Caki2 (cell line): ENCODE results near the gene MAP2K1. TPM values are rescaled to one million over a fixed set of nuclear protein-coding genes. Genes with fewer than 3 reads are reported as not detected.
"Not testable (repeated sequence)": the region's sequence is repeated elsewhere in the genome, so short reads cannot be mapped to it uniquely, and the experiment has no call there.

ENCODE experiments used
- DNase-seq: peaks from one replicate; pipeline ENCODE4 v3.0.0-alpha.2; 2015; ENCODE audit warnings: low read depth
- in situ Hi-C: cut with HindIII; loops from 2 replicates; pipeline ENCODE4 v1.10.0; 2016; ENCODE audit warnings: low sequenced_read_pairs, low pct_unique_long_range_greater_than_20kb, mixed read lengths
- total RNA-seq: library from RNA; depleted of rRNA; stranded (reverse); fragments of >200 nt; shearing (Covaris generic); gene quantifications from 2 replicates; pipeline ENCODE4 v1.2.3, GENCODE V29; 2014; ENCODE audit warnings: low replicate concordance

MAP2K1 gene
- total RNA-seq, 1 experiment from 2014 or later: 10.0 TPM

GRCh38 chr15:66486887-66487286 lies 100.2 kb downstream of the MAP2K1 start:
- DNase-seq: no peak
- in situ Hi-C loops: no loop called here

- in situ Hi-C loops: no loop called here
These were observed 101.8 kb downstream of the MAP2K1 start for GRCh38 chr15:66488525-66488924.

GRCh38 chr15:66489179-66489791 lies 102.6 kb downstream of the MAP2K1 start:
- in situ Hi-C loops: no loop called here
- DNase-seq: no peak

More at GRCh38 chr15:66488525-66488924, 101.8 kb downstream of the MAP2K1 start:
- no peak for DNase-seq

- in situ Hi-C loops: no loop called here
- DNase-seq: no peak
These were observed 105.1 kb downstream of the MAP2K1 start for GRCh38 chr15:66491846-66492245.

- no peak for DNase-seq
- in situ Hi-C loops: no loop called here
These were observed 107.5 kb downstream of the MAP2K1 start for GRCh38 chr15:66494262-66494661.

- in situ Hi-C loops: no loop called here
- no peak for DNase-seq
These were observed 110.3 kb downstream of the MAP2K1 start for GRCh38 chr15:66496951-66497501.

GRCh38 chr15:66497502-66498455 lies 111.1 kb downstream of the MAP2K1 start, which contains the start of gene SNAPC5:
SNAPC5 (minus strand) TSS chr15:66497762; CDS start chr15:66497731, 31 bp downstream.
- DNase-seq: peak; percentile 94
- in situ Hi-C loops: no loop called here

GRCh38 chr15:66498501-66499386 lies 112.0 kb downstream of the MAP2K1 start:
- peak; percentile 26 for DNase-seq
- in situ Hi-C loops: no loop called here

GRCh38 chr15:66500346-66500745 lies 113.6 kb downstream of the MAP2K1 start:
- in situ Hi-C loops, DNase-seq: not testable (repeated sequence)

- in situ Hi-C loops: no loop called here
- no peak for DNase-seq
These were observed 115.8 kb downstream of the MAP2K1 start for GRCh38 chr15:66502491-66502890.

GRCh38 chr15:66503041-66503648 lies 116.4 kb downstream of the MAP2K1 start:
- DNase-seq, in situ Hi-C loops: not testable (repeated sequence)

GRCh38 chr15:66503780-66504562 lies 117.3 kb downstream of the MAP2K1 start:
- DNase-seq: no peak
- in situ Hi-C loops: no loop called here

- in situ Hi-C loops: no loop called here
- peak; percentile 89 for DNase-seq
These were observed 118.1 kb downstream of the MAP2K1 start, which contains the start of the genes RPL4 and ZWILCH for GRCh38 chr15:66504563-66505429. RPL4 (minus strand) TSS chr15:66504855; CDS start chr15:66504790, 65 bp downstream. ZWILCH (plus strand) TSS chr15:66505326; CDS start chr15:66505339, 13 bp downstream.

GRCh38 chr15:66505430-66505811 lies 118.7 kb downstream of the MAP2K1 start:
- in situ Hi-C loops: no loop called here
- no peak for DNase-seq

GRCh38 chr15:66505818-66506217 lies 119.1 kb downstream of the MAP2K1 start:
- in situ Hi-C loops: no loop called here
- no peak for DNase-seq

GRCh38 chr15:66508293-66508883 lies 121.7 kb downstream of the MAP2K1 start:
- DNase-seq: peak; percentile 4
- in situ Hi-C loops: no loop called here
